HepG2 (cell line): Measurements from ENCODE around the gene C5orf15. TPM values are rescaled to one million over a fixed set of nuclear protein-coding genes. Genes with fewer than 3 reads are reported as not detected.
A peak's percentile ranks its signal among the peaks of the same experiment; 100 is the strongest.

Source experiments
- ARNT2 ChIP-seq: sonication (generic); formaldehyde crosslinking; IDR thresholded peaks from 2 replicates; pipeline ENCODE4 v1.8.0; 2022; ENCODE audit warnings: mild to moderate bottlenecking, low read depth, missing genetic modification reagents, moderate library complexity
- CHD4 ChIP-seq: fragments of 200-600 bp; sonication (generic); IDR thresholded peaks from 2 replicates; pipeline ENCODE4 v1.7.0; 2017; ENCODE audit warnings: mild to moderate bottlenecking, low read length, borderline replicate concordance
- DZIP1 ChIP-seq: sonication (generic); formaldehyde crosslinking; IDR thresholded peaks from 2 replicates; pipeline ENCODE4 v1.5.0; 2020; ENCODE audit warnings: mild to moderate bottlenecking, missing genetic modification reagents
- GMEB1 ChIP-seq: sonication (generic); formaldehyde crosslinking; IDR thresholded peaks from 2 replicates; pipeline ENCODE4 v1.5.1; 2020; ENCODE audit warnings: missing genetic modification reagents, mild to moderate bottlenecking, borderline replicate concordance
- HNRNPLL ChIP-seq: fragments of 200-400 bp; formaldehyde crosslinking; IDR thresholded peaks from 2 replicates; pipeline ENCODE4 v1.6.1; 2017; ENCODE audit warnings: mild to moderate bottlenecking, low read depth, low read length; ENCODE audit not compliant: poor library complexity, severe bottlenecking
- KLF11 ChIP-seq: IDR thresholded peaks from 2 replicates; pipeline ENCODE4 v1.6.1; 2016; ENCODE audit warnings: missing compliant biosample characterization
- MBD4 ChIP-seq: IDR thresholded peaks from 2 replicates; pipeline ENCODE4 v1.6.1; 2012; ENCODE audit warnings: low read length, inconsistent platforms, borderline replicate concordance
- NCOA1 ChIP-seq: sonication (generic); formaldehyde crosslinking; IDR thresholded peaks from 2 replicates; pipeline ENCODE4 v1.9.0; 2021; ENCODE audit warnings: missing genetic modification reagents
- NFE2L2 ChIP-seq: fragments of 150-350 bp; IDR thresholded peaks from 2 replicates; pipeline ENCODE4 v1.6.1; 2014; ENCODE audit warnings: low read length
- NFYB ChIP-seq: sonication (generic); formaldehyde crosslinking; IDR thresholded peaks from 2 replicates; pipeline ENCODE4 v1.4.0; 2020; ENCODE audit warnings: missing genetic modification reagents
- PLRG1 ChIP-seq: fragments of 450-650 bp; conservative IDR thresholded peaks from 2 replicates; pipeline ENCODE4 v1.6.1; 2016
- TAF1 ChIP-seq: sonication (generic); formaldehyde crosslinking; IDR thresholded peaks from 2 replicates; pipeline ENCODE4 v1.4.0; 2020; ENCODE audit warnings: missing genetic modification reagents
- ZNF251 ChIP-seq: sonication (generic); formaldehyde crosslinking; IDR thresholded peaks from 2 replicates; pipeline ENCODE4 v1.9.0; 2021; ENCODE audit warnings: mild to moderate bottlenecking, missing genetic modification reagents
- ZNF292 ChIP-seq: sonication (generic); formaldehyde crosslinking; IDR thresholded peaks from 2 replicates; pipeline ENCODE4 v1.8.1; 2022; ENCODE audit warnings: mild to moderate bottlenecking, low read depth, missing genetic modification reagents, borderline replicate concordance
- ZNF709 ChIP-seq: sonication (generic); formaldehyde crosslinking; IDR thresholded peaks from 2 replicates; pipeline ENCODE4 v1.5.0; 2020; ENCODE audit warnings: mild to moderate bottlenecking, missing genetic modification reagents
- ZNF883 ChIP-seq: sonication (generic); formaldehyde crosslinking; IDR thresholded peaks from 2 replicates; pipeline ENCODE4 v1.5.1; 2020; ENCODE audit warnings: mild to moderate bottlenecking, missing genetic modification reagents; ENCODE audit errors: not compliant biosample characterization
- polyA plus RNA-seq, 8 experiments: library from polyadenylated mRNA; depleted of rRNA in 3 of 8; stranded (reverse) in 7 of 8; unstranded in 1 of 8; fragments of >200 nt; fragmentation: Illumina TruSeq in 4 of 8; extraction: Trizol in 4 of 8; gene quantifications; 2 replicates each; pipeline versions ENCODE4 v1.2.1 to v1.2.3, GENCODE V29; 2011 to 2016; ENCODE audit warnings: low read depth in 4 of 8, missing spikeins in 1 of 8, mixed read lengths in 1 of 8; ENCODE audit not compliant: insufficient read depth in 1 of 8
- total RNA-seq, 5 experiments: library from RNA; depleted of rRNA; stranded (reverse); fragments of >200 nt; fragmentation: Illumina TruSeq; extraction: Trizol; gene quantifications; 2 replicates each; pipeline ENCODE4 v1.2.3, GENCODE V29; 2016; ENCODE audit warnings: low read depth in 1 of 5
- TF ChIP-seq, protein P1 (sequence below): sonication (generic); formaldehyde crosslinking; conservative IDR thresholded peaks from 2 replicates; pipeline ENCODE4 v1.4.0; 2020; ENCODE audit warnings: missing genetic modification reagents
- TF ChIP-seq, protein P2 (sequence below): sonication (generic); formaldehyde crosslinking; IDR thresholded peaks from 2 replicates; pipeline ENCODE4 v1.8.1; 2023; ENCODE audit warnings: missing genetic modification reagents, mild to moderate bottlenecking, borderline replicate concordance

C5orf15 gene
- total and polyA plus RNA-seq, 2 of the 13 experiments (the other 11 are each of a cell fraction or from before 2014, with no cell fraction given), result 58.5 to 82.7 TPM

- TF ChIP-seq, protein P1, sequence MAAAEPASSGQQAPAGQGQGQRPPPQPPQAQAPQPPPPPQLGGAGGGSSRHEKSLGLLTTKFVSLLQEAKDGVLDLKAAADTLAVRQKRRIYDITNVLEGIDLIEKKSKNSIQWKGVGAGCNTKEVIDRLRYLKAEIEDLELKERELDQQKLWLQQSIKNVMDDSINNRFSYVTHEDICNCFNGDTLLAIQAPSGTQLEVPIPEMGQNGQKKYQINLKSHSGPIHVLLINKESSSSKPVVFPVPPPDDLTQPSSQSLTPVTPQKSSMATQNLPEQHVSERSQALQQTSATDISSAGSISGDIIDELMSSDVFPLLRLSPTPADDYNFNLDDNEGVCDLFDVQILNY (CRISPR knock-in tag), result no peak
- TF ChIP-seq CHD4, result peak; percentile 23; the same call in 1 of the 2 replicates
- TF ChIP-seq ZNF251, result no peak
- no peak for TF ChIP-seq TAF1 (CRISPR knock-in tag)
- TF ChIP-seq NFE2L2, result peak; percentile 44; the same call in 1 of the 2 replicates
- TF ChIP-seq, protein P2, sequence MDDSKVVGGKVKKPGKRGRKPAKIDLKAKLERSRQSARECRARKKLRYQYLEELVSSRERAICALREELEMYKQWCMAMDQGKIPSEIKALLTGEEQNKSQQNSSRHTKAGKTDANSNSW, result no peak
- no peak for TF ChIP-seq ZNF709
- TF ChIP-seq ARNT2 (CRISPR knock-in tag), result no peak
- TF ChIP-seq KLF11 (CRISPR knock-in tag), result no peak
- TF ChIP-seq MBD4, result peak; percentile 27; the same call in 1 of the 2 replicates
- no peak for TF ChIP-seq NCOA1 (CRISPR knock-in tag)
- no peak for TF ChIP-seq PLRG1
- no peak for TF ChIP-seq NFYB (CRISPR knock-in tag)
- no peak for TF ChIP-seq ZNF292 (CRISPR knock-in tag)
- 0 out of 2 replicates have a peak, but pooled peaks have one; percentile 2 for TF ChIP-seq GMEB1
- TF ChIP-seq DZIP1 (CRISPR knock-in tag), result no peak
- no peak for TF ChIP-seq ZNF883
- no peak for TF ChIP-seq HNRNPLL
Measured at GRCh38 chr5:133970325-133970909, 2.0 kb upstream of the C5orf15 start (continued).
